Measurements from ENCODE around the gene GSTM4. TPM values are rescaled to one million over a fixed set of nuclear protein-coding genes. Genes with fewer than 3 reads are reported as not detected.

The GSTM4 gene
- total and polyA plus RNA-seq, 9 of the 15 experiments (the other 6 are each of a cell fraction or from before 2014, with no cell fraction given), result 18.8 to 53.4 (median 38.8) TPM

DNA sequence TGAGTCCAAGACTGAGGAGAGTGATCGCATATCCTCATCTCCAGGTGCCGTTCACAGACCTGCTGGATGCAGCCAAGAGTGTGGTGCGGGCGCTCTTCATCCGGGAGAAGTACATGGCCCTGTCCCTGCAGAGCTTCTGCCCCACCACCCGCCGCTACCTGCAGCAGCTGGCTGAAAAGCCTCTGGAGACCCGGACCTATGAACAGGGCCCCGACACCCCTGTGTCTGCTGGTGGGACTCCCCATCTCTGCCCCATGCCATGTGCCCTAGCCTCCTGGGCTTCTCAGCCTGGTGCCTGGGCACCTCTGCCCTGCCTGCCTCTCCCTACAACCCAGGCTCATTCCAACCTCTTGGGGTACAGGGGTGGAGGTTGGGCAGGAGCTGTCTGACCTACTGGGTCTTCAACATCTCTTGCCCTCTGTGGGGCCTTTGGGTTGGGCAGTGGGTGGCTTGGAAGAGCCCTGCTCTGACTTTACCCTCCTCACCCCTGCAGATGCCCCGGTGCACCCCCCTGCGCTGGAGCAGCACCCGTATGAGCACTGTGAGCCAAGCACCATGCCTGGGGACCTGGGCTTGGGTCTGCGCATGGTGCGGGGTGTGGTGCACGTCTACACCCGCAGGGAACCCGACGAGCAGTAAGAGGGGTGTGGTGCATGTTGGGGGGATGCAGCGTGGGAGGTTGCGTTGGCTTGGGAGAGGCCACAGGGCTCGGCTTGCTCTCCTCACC is 29.1 kb upstream of the GSTM4 start:
- Histone ChIP-seq H3K36me3 (ENCODE audit: control insufficient read depth, insufficient read depth, low read length) (peaks cover 59% of the 10 kb centered on the region; the same call in 2 of the 3 replicates), H2AFZ (ENCODE audit: low read depth, low read length) (no peak overlapping the region), H3K4me1 (replicated peaks in 1 of 2; ENCODE audit: control insufficient read depth in 2 of 2, insufficient read depth in 2 of 2, low read length in 2 of 2) (peaks cover 14 to 67% of the 10 kb centered on the region in 2 experiments), H3K4me2 (ENCODE audit: insufficient read depth, low read length) (no peak overlapping the region), H3K79me2 (ENCODE audit: control insufficient read depth, insufficient read depth, low read length) (peaks cover 25% of the 10 kb centered on the region), H3K4me3 (no peak overlapping the region), H3K9ac (ENCODE audit: insufficient read depth in 1 of 2, low read depth in 2 of 2, low read length in 2 of 2) (peak overlapping the region in 1 of 2 experiments; percentile 48; a peak in 1 of 4 replicates), H3K9me3 (replicated peaks; ENCODE audit: control insufficient read depth, insufficient read depth, low read depth, low read length) (no peaks in the 10 kb centered on the region), H3K27me3 (ENCODE audit: control insufficient read depth in 2 of 2, insufficient read depth in 2 of 2, low read length in 2 of 2) (no peaks in the 10 kb centered on the region), H4K20me1 (replicated peaks; ENCODE audit: control insufficient read depth, insufficient read depth, low read length) (peaks cover 6% of the 10 kb centered on the region), H3K9me1 (ENCODE audit: control insufficient read depth, insufficient read depth, low read length) (peaks cover 5% of the 10 kb centered on the region), H3K27ac (ENCODE audit: extremely low read depth, low read depth, low read length) (no peak overlapping the region)
- ATAC-seq, result no peak
- WGBS (ENCODE audit: insufficient coverage, low coverage, missing lambda C conversion rate), result 88% methylated on average over 21 of the region's 21 CpGs
- POLR2A ChIA-PET, result interaction anchor here (0.6 to 1.4 kb wide), 3 partner anchors 10 to 197 kb away, joined by 3 to 5 read pairs (median 3); partner anchors contain the start of gene GNAI3
- intact Hi-C loops (cut with micrococcal nuclease), result no loop called here
- in situ Hi-C loops (cut with MboI), result no loop called here
- no TSS peak for BruUV-seq (replicated peaks)
- no peak for FAIRE-seq
- CTCF ChIA-PET (ENCODE audit: low intra/inter-chr PET ratio), result no interaction called here
- TF ChIP-seq POLR2G (IDR thresholded peaks at IDR 0.05; ENCODE audit: low read depth, low read length) (0 out of 2 replicates have a peak, but pooled peaks have one; percentile 24), KAT8 (IDR thresholded peaks at IDR 0.05; ENCODE audit: low read depth) (no peak)
- no peak for DNase-seq (ENCODE audit: extremely low read depth in 1 of 4, low spot score in 3 of 4)

GRCh38 chr1:109627692-109628399 is 28.1 kb upstream of the GSTM4 start:
- Histone ChIP-seq H3K4me1 (replicated peaks in 1 of 2; ENCODE audit: control insufficient read depth in 2 of 2, insufficient read depth in 2 of 2, low read length in 2 of 2) (peaks cover 5 to 61% of the 10 kb centered on the region in 2 experiments; a peak in 4 of 5 replicates), H3K36me3 (ENCODE audit: control insufficient read depth, insufficient read depth, low read length) (peaks cover 63% of the 10 kb centered on the region; the same call in 2 of the 3 replicates), H3K4me3 (no peak overlapping the region), H2AFZ (ENCODE audit: low read depth, low read length) (no peak overlapping the region), H4K20me1 (replicated peaks; ENCODE audit: control insufficient read depth, insufficient read depth, low read length) (peaks cover 4% of the 10 kb centered on the region), H3K4me2 (ENCODE audit: insufficient read depth, low read length) (no peak overlapping the region), H3K27ac (ENCODE audit: extremely low read depth, low read depth, low read length) (no peak overlapping the region), H3K9ac (ENCODE audit: insufficient read depth in 1 of 2, low read depth in 2 of 2, low read length in 2 of 2) (no peak overlapping the region), H3K27me3 (ENCODE audit: control insufficient read depth in 2 of 2, insufficient read depth in 2 of 2, low read length in 2 of 2) (no peaks in the 10 kb centered on the region), H3K9me3 (replicated peaks; ENCODE audit: control insufficient read depth, insufficient read depth, low read depth, low read length) (no peaks in the 10 kb centered on the region), H3K9me1 (ENCODE audit: control insufficient read depth, insufficient read depth, low read length) (peaks cover 5% of the 10 kb centered on the region), H3K79me2 (ENCODE audit: control insufficient read depth, insufficient read depth, low read length) (peaks cover 15% of the 10 kb centered on the region)
- ChIA-PET CTCF (ENCODE audit: low intra/inter-chr PET ratio) (no interaction called here), POLR2A (interaction anchor here (0.7 to 1.4 kb wide), 4 partner anchors 9 to 1657 kb away, joined by 3 to 5 read pairs (median 4); partner anchors contain the start of gene GNAI3)
- TF ChIP-seq COPS2 (conservative IDR thresholded peaks at IDR 0.05) (no peak), ZNF224 (CRISPR knock-in tag; IDR thresholded peaks at IDR 0.05) (no peak), RBFOX2 (IDR thresholded peaks at IDR 0.05; ENCODE audit: low read depth, low read length) (peak; percentile 6; the same call in 1 of the 2 replicates)
- ATAC-seq (no peak), FAIRE-seq (no peak), DNase-seq (ENCODE audit: extremely low read depth in 1 of 4, low spot score in 3 of 4) (no peak)
- no TSS peak for BruUV-seq (replicated peaks)
- 91% methylated on average over 23 of the region's 23 CpGs for WGBS (ENCODE audit: insufficient coverage, low coverage, missing lambda C conversion rate)
- intact Hi-C loops (cut with micrococcal nuclease) (no loop called here), in situ Hi-C loops (cut with MboI) (no loop called here)

Measured in K562 (cell line).